IPS DF 19.7 (cell line): ENCODE results near the gene DZIP1.
"Not testable (repeated sequence)": the region's sequence is repeated elsewhere in the genome, so short reads cannot be mapped to it uniquely, and the experiment has no call there.

Experiments
- DNase-seq: peaks from one replicate; pipeline ENCODE4 v3.0.0-alpha.2; 2013; ENCODE audit warnings: low read depth, low spot score

DZIP1 gene

DNA sequence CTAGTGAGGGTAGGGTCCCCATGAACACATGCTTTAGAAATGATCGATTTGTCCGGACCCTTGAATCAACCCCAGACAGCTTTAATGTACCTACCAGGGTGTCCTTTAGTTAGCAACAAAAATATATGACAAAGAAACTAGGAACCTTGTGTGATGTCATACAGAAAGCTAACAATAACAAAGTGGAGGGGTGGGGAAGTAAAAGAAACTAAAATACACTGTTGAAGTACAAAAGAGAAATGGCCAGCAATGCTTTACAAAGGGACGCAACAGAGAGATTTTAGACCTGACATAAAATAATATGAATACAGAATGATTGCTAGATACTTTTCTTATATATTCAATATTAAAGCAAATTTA lies 40.0 kb downstream of the DZIP1 start:
- no peak for DNase-seq

DNA sequence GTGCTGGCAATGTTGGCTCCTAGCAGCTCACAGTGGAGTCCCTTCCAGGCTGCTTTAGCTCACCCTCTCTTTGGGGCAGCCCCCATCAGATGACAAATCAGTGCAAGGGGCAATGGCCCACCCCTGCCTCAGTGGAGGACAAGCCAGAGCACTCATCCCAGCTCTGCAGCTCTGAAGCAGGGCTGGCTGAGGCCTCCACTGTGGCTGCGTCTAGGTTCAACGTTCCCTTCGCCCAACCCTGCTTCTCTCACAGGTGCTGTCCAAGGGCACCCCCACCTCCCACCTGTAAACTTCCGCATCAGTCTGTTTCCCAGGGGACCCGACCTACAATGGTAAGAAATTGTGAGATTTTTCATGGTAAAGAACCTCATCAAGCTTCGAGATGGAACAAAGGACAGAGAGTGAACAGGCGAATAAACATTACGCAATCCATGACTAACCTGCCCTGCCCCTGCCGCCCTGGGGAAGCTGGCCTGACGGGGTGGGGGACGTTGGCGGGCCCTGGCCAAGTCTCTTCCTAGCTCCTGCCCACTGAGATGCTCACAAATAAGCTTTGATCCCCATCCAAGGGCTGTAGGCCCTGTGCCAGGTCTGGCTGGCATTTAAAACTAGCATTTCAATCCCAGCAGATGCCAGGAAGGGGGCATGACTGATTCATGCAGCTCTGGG lies 40.5 kb downstream of the DZIP1 start:
- no peak for DNase-seq

DNA sequence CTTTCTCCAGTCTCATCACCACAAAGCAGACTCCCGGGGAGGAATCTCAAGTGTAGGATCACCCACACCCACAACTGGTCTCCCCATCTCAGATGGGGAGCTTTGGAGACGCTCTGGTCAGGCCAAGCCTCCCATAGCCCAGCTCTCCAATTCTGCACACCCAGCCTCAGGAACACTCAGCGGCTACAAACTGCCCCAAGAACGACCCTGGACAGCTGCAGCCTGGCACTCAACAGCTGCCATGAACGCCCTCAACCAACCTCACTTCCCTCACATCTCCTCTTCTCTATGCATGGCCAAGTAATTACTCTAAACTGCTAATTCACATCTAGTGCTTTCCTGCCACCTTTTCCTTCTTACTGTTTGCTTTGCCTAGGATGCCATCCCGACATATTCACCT lies 42.6 kb downstream of the DZIP1 start:
- DNase-seq = no peak

DNA sequence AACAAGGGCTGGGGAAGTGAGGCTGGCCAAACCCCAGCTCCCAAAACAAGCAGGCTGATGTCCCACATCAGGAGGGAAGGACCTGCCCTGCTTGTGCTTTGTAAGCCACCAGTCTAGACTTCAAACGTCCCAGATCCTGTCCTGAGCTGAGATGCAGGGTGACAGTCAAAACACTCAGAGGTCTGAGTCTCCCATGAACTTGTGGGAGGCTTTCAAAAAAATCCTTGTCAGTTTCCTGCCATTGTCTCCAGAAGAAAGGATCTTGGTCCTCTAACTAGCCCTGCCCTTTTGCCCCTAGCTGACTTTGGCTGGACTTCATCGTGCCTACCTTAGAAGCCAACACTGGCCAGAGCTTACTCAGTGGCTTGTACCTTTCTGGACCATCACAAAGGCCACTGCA lies 43.3 kb downstream of the DZIP1 start:
- DNase-seq = no peak

DNA sequence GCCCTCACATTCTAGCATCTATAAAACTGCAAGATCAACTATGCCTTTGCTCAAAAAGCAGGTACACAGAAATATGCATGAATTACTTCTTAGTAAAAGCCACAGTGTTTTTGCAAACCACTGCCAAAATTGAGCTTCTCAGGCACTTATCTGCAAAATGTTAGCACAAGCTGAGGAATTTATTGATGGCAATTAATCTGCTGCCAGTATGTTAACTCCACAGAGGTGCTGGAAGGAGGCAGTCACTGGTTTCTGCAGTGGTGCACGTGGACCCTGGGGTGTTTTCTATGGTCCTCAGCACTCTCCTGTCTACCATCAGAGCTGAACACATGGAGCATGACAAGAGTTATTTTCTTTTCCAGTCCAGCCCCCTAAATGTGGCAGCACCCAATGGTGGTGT lies 47.8 kb downstream of the DZIP1 start:
- DNase-seq = no peak

DNA sequence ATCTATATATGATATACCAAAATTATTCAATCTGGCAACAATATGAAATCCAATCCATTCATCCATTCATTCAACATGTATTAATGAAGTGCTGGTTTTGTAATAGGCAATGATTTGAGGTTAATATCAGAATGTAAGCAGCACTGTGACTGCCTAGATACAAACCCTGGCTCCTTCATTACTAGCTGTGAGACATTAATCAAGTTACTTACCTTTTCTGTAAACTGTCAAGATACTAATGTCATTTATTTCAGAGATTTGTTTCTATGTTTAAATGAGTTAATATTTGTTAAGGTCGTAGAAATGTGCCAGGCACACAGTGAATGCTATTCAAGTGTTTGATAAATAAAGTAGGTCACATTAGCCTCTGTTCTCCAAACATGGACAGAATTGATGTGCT lies 51.0 kb downstream of the DZIP1 start:
- DNase-seq = no peak

DNA sequence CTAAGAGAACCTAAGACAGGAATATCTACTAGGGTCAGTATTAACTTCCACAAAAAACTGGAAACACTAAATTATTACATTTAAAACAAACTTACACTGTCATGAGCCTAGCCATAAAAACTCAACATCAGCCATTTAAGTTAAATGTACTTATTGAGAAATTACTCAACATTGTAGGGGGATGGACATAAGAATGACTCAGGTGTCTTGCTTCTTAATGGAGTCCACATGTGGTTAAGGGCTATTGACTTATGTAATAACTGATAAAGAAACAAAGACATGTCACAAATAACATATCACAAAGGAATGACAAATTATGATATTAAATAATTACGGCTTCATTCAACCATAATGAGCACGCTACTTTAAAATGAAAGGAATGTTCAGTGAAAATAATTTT lies 55.8 kb downstream of the DZIP1 start:
- no peak for DNase-seq

DNA sequence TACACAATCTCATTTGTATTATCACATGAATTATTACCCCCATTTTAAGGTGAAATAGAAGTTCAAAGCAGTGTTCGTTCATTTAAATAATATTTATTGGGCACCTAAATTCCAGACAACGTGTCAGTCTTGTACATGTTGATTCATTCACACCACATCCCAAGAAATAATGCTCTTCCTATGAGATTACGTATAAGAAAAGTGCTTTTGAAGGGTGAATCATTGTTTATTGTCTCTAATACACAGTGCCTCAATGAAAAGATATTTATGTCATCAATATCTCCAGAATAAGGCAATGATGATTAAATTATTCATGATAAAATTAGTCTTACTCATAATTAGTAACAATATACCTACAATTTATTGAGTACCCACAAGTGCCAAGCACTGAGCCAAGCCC lies 56.4 kb downstream of the DZIP1 start:
- DNase-seq = no peak

DNA sequence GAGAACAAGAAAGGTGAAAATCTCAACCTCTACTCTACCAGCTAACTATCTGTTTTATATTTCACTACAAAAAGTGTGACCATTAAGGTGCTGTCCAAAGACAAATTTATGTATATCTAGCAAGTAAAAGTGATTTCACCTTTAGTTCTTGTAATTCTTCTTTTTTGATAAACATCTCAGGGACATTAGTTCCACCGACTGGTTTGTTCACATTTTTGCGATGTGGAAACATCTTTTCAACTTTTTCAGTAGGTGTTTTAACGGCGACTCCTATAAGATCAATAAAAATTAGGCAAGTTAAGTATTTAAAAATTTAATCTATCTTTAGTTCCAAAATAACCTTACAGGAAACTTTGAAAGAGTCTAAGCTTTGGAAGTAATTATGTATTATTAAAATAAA lies 58.6 kb downstream of the DZIP1 start:
- no peak for DNase-seq

DNA sequence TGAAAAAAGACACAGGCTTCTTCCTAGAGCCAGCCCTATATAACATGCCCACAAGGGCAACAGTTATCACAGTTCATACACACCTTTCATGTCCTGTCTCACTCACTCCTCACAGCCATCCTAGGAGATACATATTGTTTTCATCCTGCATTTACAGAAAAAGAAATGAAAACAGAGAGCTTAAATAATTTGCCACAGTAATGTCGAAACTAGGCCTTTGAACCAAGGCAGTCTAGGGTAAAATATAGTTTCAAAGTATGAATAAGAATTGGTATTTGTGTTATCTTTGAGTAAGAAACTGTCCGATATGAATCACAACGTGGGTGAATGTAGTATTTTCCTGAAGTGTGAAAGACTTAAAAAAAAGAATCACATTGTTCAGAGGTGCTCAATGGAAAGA lies 65.2 kb downstream of the DZIP1 start:
- DNase-seq = no peak

DNA sequence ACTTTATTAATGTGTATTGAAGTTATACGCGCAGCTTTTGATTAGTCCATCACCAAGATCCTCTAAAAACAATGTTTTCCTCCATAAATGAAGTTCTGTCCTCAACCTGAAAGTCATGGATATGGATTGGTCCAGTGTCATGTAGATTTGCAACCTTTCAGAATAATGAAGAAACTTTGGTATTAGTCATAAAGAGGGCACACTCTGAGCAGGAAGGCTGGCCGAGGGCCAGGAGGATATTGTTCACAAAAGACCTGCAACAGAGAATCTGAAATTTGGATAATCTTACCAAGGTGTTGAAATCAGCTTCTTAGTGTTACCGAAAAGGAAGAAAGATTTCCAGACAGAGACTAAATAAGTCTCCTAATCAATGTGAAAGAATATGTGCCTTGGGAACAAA lies 71.3 kb downstream of the DZIP1 start:
- no peak for DNase-seq

DNA sequence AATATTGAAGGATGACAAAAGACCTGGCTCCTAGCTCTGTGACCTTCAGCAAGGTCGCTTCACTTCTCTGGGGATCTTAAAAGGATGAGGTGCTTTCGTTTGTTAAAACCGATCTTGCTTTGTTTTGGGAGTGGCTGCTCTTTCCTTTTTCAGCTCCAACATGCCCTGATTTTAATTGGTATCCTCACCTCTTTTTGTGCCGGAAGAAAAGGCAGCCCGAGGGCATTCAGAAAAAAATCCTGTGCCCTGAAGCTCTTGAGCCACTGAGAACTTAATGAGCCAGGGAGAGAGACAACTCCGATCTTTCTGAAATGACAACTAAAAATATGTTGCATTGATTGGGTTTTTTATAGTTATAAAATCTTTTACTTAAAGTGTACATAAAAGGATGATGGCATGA lies 72.6 kb downstream of the DZIP1 start:
- DNase-seq = no peak

DNA sequence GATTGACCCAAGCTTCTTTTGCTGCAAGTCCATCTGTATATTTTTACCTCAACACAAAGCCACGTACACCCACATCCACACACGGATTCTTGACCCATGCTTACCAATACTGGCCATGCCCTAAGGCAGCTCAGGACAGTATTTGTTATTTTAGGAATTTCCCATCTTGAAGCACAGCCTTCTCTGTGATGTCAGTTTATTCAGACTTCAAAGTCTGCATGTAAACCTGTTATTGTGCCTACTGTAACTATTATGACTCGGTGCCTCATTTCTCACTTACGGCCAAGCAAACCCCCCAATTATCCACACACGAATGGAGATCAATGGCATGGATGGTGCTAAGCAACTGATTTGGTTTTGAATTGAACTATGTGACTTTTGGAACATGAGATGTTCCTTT lies 74.5 kb downstream of the DZIP1 start:
- no peak for DNase-seq

DNA sequence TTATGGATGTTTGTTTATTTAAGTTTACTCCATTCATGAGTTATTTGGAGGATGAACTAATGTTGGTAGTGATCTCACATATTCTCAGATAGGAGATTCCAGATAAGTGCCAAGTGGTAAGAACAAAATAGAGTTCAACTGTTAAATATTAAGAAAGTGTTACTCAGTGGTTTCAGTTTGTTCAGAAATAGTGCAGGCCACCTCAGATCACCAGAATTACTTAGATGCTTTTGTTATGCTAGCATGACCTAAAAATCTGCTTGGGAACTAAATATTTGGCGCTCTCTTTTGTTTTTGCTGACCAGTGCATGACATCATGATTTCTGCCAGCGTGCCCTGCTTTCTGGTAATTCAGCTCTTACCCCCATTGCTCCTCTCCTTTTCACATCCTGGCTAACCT lies 76.4 kb downstream of the DZIP1 start:
- DNase-seq = no peak

DNA sequence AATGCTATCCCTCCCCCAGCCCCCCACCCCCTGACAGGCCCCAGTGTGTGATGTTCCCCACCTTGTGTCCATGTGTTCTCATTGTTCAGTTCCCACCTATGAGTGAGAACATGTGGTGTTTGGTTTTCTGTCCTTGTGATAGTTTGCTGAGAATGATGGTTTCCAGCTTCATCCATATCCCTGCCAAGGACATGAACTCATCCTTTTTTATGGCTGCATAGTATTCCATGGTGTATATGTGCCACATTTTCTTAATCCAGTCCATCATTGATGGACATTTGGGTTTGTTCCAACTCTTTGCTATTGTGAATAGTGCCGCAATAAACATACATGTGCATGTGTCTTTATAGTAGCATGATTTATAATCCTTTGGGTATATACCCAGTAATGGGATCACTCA lies 78.7 kb downstream of the DZIP1 start:
- DNase-seq = not testable (repeated sequence)

DNA sequence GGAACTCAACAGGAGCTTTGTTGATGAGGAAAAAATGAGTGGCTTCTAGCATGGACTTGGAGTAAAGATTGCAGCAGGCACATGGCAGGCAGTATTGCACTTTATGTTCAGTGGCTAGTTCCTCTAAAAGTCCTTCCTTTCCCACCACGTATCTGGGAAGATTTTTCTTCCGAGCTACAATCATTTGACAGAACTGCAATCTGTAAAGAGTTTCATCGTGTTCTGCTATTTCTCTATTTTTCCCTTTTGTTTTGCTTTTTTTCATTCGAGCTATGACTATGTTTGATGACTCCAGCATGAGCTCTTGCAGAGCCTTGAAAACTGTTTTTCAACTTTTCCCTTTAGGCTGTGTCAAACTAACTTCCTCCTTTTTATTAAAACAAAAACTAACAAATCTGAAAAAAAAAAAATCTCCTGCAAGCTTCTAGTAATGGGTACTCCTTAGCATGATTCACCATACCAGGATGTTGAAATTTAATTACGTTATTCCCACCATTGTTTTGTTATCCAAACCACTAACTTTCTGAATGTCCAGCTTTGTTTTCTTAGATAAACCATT lies 79.7 kb downstream of the DZIP1 start:
- no peak for DNase-seq

DNA sequence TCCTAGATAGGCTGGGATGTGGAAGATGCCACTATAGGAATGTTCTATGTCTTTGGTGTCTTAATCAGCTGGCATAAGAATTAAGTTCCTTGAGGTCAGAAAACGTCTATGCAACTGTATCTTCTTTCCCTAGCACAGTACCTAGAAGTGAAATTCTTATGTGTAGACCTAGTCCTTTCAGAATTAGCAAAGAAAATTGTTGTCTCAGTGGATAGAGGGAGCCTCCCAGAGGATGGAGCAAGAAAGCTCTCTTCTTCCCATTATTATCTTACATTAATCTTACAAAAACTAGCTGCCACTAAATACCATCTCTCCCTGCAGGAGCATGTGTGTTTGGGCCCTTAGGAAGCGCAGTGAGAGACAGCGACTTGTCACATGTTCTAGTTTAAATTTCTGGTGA lies 80.4 kb downstream of the DZIP1 start:
- no peak for DNase-seq

DNA sequence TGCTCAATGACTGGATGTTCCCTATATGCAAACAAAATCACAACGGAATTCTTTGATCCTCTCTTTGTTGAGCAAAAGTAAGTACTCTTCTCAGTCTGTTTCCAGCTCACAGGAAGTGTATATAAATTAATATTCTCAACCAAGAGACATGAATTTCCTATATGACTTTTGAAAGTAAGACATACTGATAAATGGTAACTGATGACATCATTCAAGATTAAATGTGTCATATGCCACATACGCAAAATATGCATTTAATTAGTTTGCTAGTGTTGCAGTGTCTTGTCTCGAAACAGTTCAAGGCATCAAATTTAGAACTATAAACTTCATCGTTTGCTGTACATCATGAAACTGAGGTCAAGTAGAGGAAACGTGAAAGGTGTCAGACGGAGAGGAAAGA lies 84.1 kb downstream of the DZIP1 start:
- no peak for DNase-seq

DNA sequence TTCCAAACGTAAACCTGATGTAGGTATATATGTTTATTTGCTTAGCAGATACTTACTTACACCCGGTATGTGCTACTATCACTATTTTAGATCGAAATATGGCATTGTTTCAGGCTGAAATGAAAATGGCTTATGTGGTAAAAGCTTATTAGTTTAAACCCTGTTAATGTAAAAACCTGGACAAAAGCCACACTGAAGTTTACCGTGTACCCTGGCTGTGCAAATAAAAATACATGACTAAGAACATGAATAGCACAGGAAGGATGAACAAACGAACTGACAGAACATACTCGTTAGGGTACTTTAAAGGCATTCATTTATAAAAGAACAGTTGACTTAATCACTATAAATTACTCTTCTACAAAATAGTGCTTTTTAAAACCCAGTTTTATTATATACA lies 85.4 kb downstream of the DZIP1 start:
- no peak for DNase-seq

DNA sequence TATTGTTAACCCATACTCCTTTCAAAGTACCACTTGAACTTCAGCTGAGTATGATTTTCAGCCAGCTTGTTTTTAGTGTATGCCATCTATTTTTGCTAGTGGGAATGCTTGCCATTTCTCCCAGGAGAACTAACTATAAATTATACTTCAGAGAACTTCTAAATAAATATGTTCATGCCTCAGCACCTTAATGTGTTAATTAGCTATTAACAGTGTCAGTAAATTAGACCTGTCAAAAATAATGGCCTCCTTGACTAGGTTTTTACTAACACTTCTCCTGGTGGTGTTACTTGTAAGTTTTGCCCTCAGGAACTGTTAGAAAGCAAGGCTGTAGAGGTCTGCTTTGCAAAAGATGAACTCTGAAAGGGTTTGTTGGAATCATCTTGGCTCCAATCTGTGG lies 87.5 kb downstream of the DZIP1 start:
- no peak for DNase-seq

DNA sequence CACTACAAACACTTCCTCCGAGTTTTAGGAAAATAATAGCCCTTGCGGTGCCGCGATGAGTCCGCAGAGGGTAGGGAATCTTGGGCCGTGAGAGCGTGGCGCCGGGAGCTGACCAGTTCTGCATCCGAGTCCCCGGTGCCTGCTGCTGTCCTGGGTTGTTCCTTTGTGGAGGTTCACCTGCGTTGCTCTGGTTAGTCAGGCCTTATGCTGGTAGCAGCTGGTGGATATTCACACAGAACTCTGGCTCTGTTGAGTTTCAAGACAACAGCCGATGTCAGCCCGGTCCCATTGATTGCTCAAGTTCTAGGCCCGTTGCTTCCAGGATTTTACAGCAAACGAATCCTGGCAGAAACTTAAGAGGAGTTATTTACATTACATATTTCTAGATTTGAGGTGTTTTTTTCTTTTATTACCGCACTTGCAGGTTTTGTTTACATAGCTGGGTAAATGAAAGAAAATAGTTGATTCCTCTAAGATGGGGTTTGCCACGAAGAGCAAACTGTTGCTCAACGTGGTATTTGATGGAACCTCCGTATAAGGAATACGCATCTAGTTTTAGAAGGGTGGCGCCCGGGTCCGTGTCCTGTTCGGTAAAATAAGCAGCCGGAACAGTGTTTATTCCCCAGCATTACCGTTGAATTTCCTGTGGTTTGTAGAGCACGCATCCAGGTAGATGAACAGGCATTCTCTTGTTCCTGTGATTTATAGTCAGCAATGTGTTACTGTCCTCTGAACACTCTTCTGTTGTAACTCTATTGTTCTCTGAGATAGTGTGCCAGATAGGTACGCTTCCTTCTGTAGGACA lies 90.7 kb downstream of the DZIP1 start:
- DNase-seq = no peak

DNA sequence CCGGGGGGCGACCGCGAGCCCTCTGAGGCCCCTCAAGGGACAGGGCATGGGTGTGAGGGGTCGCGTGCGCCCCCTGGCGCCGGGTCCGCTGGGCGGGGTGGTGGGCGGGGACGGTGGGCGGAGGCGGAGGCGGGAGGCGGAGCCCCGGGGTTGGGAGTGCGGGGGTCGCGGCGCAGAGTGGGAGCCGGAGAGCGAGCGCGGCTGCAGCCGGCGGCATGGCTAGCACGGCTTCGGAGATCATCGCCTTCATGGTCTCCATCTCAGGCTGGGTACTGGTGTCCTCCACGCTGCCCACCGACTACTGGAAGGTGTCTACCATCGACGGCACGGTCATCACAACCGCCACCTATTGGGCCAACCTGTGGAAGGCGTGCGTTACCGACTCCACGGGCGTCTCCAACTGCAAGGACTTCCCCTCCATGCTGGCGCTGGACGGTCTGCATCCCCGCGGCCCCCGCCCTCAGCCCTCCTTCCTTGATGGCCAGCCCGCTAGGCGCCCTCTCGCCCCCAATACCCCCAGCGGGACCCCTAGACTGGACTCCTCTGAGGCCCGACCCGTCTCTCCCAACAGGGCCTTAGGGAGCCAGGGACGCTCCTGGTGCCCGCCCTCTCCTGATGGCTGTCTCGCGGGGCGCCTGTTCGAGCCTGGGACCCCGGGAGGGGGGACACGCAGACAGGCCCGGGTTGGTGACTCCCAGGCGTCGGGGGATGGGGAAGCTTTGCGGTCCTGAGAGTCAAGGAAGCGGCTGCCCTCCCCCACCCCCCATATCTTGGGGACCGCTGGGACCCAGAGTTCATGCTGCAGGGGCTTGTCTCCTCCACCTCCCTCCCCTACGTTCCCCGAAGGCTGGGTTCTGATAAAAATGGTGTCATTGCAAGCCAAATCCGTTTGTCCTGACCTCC lies 91.7 kb downstream of the DZIP1 start, which contains the start of gene CLDN10:
Gene CLDN10, plus strand, starts transcription at position 182 of the 903 bp plus-strand sequence. Its CDS starts 34 bp downstream, at position 216.
- no peak for DNase-seq
